Effector memory CD8-positive, alpha-beta T cell (primary cell): ENCODE measurements around the gene ZMYM4.

Experiments used
- ATAC-seq: fragments of 150-1000 bp; cut with Tn5 transposase; replicated peaks from 2 replicates; pipeline ENCODE4 v1.10.0; 2021; ENCODE audit warnings: mild to moderate bottlenecking, moderate library complexity
- DNase-seq, 3 experiments: peaks; one replicate each; pipeline ENCODE4 v3.0.0; 2021
- H3K27ac Mint-ChIP-seq, 2 donors: one replicate each; pipeline ENCODE4 v1.8.0; 2022; ENCODE audit warnings: mild to moderate bottlenecking in 2 of 2, mixed read lengths in 2 of 2, moderate library complexity in 2 of 2
- H3K27me3 Mint-ChIP-seq, 2 donors: one replicate each; pipeline ENCODE4 v1.8.0; 2022; ENCODE audit warnings: mixed read lengths in 2 of 2
- H3K36me3 Mint-ChIP-seq: one replicate; pipeline ENCODE4 v1.8.0; 2022; ENCODE audit warnings: mild to moderate bottlenecking, moderate library complexity, mixed read lengths; ENCODE audit not compliant: insufficient read depth
- H3K4me1 Mint-ChIP-seq, 2 donors: one replicate each; pipeline ENCODE4 v1.8.0; 2022; ENCODE audit warnings: low read depth in 2 of 2, mixed read lengths in 2 of 2
- H3K4me3 Mint-ChIP-seq, 2 donors: one replicate each; pipeline ENCODE4 v1.8.0; 2022; ENCODE audit warnings: mild to moderate bottlenecking in 2 of 2, mixed read lengths in 2 of 2, moderate library complexity in 2 of 2
- H3K9me3 Mint-ChIP-seq, 2 donors: one replicate each; pipeline ENCODE4 v1.8.0; 2022; ENCODE audit warnings: mixed read lengths in 2 of 2

Gene ZMYM4

GRCh38 chr1:35443768-35444518, 175.4 kb downstream of the ZMYM4 start:
- no peak for ATAC-seq
- Mint-ChIP-seq H3K27ac (no peak overlapping the region), H3K27me3 (no peaks in the 10 kb centered on the region)

GRCh38 chr1:35444519-35444774, 175.9 kb downstream of the ZMYM4 start:
- Mint-ChIP-seq H3K4me1 (no peaks in the 10 kb centered on the region), H3K9me3 (no peaks in the 10 kb centered on the region), H3K4me3 (no peak overlapping the region), H3K27me3 (no peaks in the 10 kb centered on the region), H3K36me3 (peaks cover 39% of the 10 kb centered on the region), H3K27ac (no peak overlapping the region)
- ATAC-seq: no peak
- no peak for DNase-seq

More at GRCh38 chr1:35443768-35444518, 175.4 kb downstream of the ZMYM4 start:
- H3K4me3 Mint-ChIP-seq: no peak overlapping the region
- no peak for DNase-seq
- H3K36me3 Mint-ChIP-seq: peaks cover 37% of the 10 kb centered on the region
- no peaks in the 10 kb centered on the region for H3K9me3 Mint-ChIP-seq
- H3K4me1 Mint-ChIP-seq: no peaks in the 10 kb centered on the region

- Mint-ChIP-seq H3K36me3 (peaks cover 29% of the 10 kb centered on the region), H3K4me3 (no peak overlapping the region), H3K9me3 (no peaks in the 10 kb centered on the region), H3K27me3 (no peaks in the 10 kb centered on the region), H3K27ac (no peak overlapping the region), H3K4me1 (peaks cover 6 to 14% of the 10 kb centered on the region in 2 donors)
- DNase-seq: no peak
- ATAC-seq: no peak
Measured at GRCh38 chr1:35447278-35447677, 178.8 kb downstream of the ZMYM4 start.

GRCh38 chr1:35448344-35448801, 179.9 kb downstream of the ZMYM4 start:
- H3K27ac Mint-ChIP-seq: no peak overlapping the region
- H3K27me3 Mint-ChIP-seq: no peaks in the 10 kb centered on the region
- peaks cover 6 to 15% of the 10 kb centered on the region in 2 donors for H3K4me1 Mint-ChIP-seq
- H3K36me3 Mint-ChIP-seq: peaks cover 29% of the 10 kb centered on the region
- no peaks in the 10 kb centered on the region for H3K9me3 Mint-ChIP-seq
- no peak for DNase-seq
- no peak for ATAC-seq
- H3K4me3 Mint-ChIP-seq: no peak overlapping the region

- ATAC-seq: no peak
- peaks cover 6 to 15% of the 10 kb centered on the region in 2 donors for H3K4me1 Mint-ChIP-seq
- DNase-seq: no peak
- H3K27me3 Mint-ChIP-seq: no peaks in the 10 kb centered on the region
- no peak overlapping the region for H3K4me3 Mint-ChIP-seq
- no peaks in the 10 kb centered on the region for H3K9me3 Mint-ChIP-seq
- H3K27ac Mint-ChIP-seq: peak overlapping the region in 1 of 2 donors; percentile 14
- H3K36me3 Mint-ChIP-seq: peaks cover 29% of the 10 kb centered on the region
Measured at GRCh38 chr1:35449334-35450008, 181.0 kb downstream of the ZMYM4 start.

- ATAC-seq: peak; percentile 92
- no peak overlapping the region for H3K4me3 Mint-ChIP-seq
Measured at GRCh38 chr1:35451125-35451528, 182.6 kb downstream of the ZMYM4 start.

GRCh38 chr1:35452106-35452774, 183.7 kb downstream of the ZMYM4 start:
- no peaks in the 10 kb centered on the region for H3K9me3 Mint-ChIP-seq
- ATAC-seq (no peak), DNase-seq (no peak)
- H3K27me3 Mint-ChIP-seq: no peaks in the 10 kb centered on the region
- H3K4me1 Mint-ChIP-seq: peaks cover 9 to 15% of the 10 kb centered on the region in 2 donors
- H3K27ac Mint-ChIP-seq: peak overlapping the region; percentile 23 to 60
- no peak overlapping the region for H3K4me3 Mint-ChIP-seq
- peaks cover 41% of the 10 kb centered on the region for H3K36me3 Mint-ChIP-seq

More at GRCh38 chr1:35451125-35451528, 182.6 kb downstream of the ZMYM4 start:
- Mint-ChIP-seq H3K27me3 (no peaks in the 10 kb centered on the region), H3K36me3 (peaks cover 39% of the 10 kb centered on the region), H3K27ac (peak overlapping the region; percentile 10 to 86), H3K9me3 (no peaks in the 10 kb centered on the region), H3K4me1 (peaks cover 6 to 15% of the 10 kb centered on the region in 2 donors)
- DNase-seq: peak; percentile 75 to 78 (median 76)

GRCh38 chr1:35453031-35453430, 184.5 kb downstream of the ZMYM4 start:
- peaks cover 38% of the 10 kb centered on the region for H3K36me3 Mint-ChIP-seq
- no peaks in the 10 kb centered on the region for H3K27me3 Mint-ChIP-seq
- peak overlapping the region; percentile 23 to 69 for H3K27ac Mint-ChIP-seq
- no peak for ATAC-seq
- no peak for DNase-seq
- no peak overlapping the region for H3K4me3 Mint-ChIP-seq
- no peaks in the 10 kb centered on the region for H3K9me3 Mint-ChIP-seq
- peaks cover 10 to 17% of the 10 kb centered on the region in 2 donors for H3K4me1 Mint-ChIP-seq

- Mint-ChIP-seq H3K27me3 (no peaks in the 10 kb centered on the region), H3K9me3 (no peaks in the 10 kb centered on the region), H3K36me3 (peaks cover 30% of the 10 kb centered on the region), H3K27ac (peak overlapping the region; percentile 69 to 74), H3K4me3 (no peak overlapping the region), H3K4me1 (peaks cover 10 to 28% of the 10 kb centered on the region in 2 donors)
- DNase-seq (no peak), ATAC-seq (no peak)
Measured at GRCh38 chr1:35454176-35454575, 185.7 kb downstream of the ZMYM4 start.

GRCh38 chr1:35454616-35455015, 186.1 kb downstream of the ZMYM4 start:
- ATAC-seq: peak; percentile 8
- peaks cover 26% of the 10 kb centered on the region for H3K36me3 Mint-ChIP-seq

GRCh38 chr1:35460796-35461195, 192.3 kb downstream of the ZMYM4 start:
- H3K27ac Mint-ChIP-seq: peak overlapping the region; percentile 30 to 92
- no peak overlapping the region for H3K4me3 Mint-ChIP-seq
- H3K36me3 Mint-ChIP-seq: peaks cover 17% of the 10 kb centered on the region
- no peaks in the 10 kb centered on the region for H3K9me3 Mint-ChIP-seq
- H3K27me3 Mint-ChIP-seq: no peaks in the 10 kb centered on the region
- DNase-seq (no peak), ATAC-seq (no peak)
- H3K4me1 Mint-ChIP-seq: peaks cover 5 to 13% of the 10 kb centered on the region in 2 donors

More at GRCh38 chr1:35454616-35455015, 186.1 kb downstream of the ZMYM4 start:
- no peak for DNase-seq
- H3K27me3 Mint-ChIP-seq: no peaks in the 10 kb centered on the region
- H3K9me3 Mint-ChIP-seq: no peaks in the 10 kb centered on the region
- H3K27ac Mint-ChIP-seq: peak overlapping the region; percentile 69 to 74
- no peak overlapping the region for H3K4me3 Mint-ChIP-seq
- peaks cover 10 to 28% of the 10 kb centered on the region in 2 donors for H3K4me1 Mint-ChIP-seq

GRCh38 chr1:35461966-35462651, 193.6 kb downstream of the ZMYM4 start:
- Mint-ChIP-seq H3K4me3 (no peak overlapping the region), H3K36me3 (peaks cover 11% of the 10 kb centered on the region), H3K27ac (peak overlapping the region; percentile 30 to 61)

GRCh38 chr1:35463232-35463631, 194.7 kb downstream of the ZMYM4 start:
- ATAC-seq: no peak
- no peaks in the 10 kb centered on the region for H3K27me3 Mint-ChIP-seq
- H3K27ac Mint-ChIP-seq: peak overlapping the region in 1 of 2 donors; percentile 81

More at GRCh38 chr1:35461966-35462651, 193.6 kb downstream of the ZMYM4 start:
- no peak for DNase-seq
- H3K9me3 Mint-ChIP-seq: no peaks in the 10 kb centered on the region
- peaks cover 4 to 13% of the 10 kb centered on the region in 2 donors for H3K4me1 Mint-ChIP-seq
- H3K27me3 Mint-ChIP-seq: no peaks in the 10 kb centered on the region
- no peak for ATAC-seq

More at GRCh38 chr1:35463232-35463631, 194.7 kb downstream of the ZMYM4 start:
- Mint-ChIP-seq H3K36me3 (peaks cover 5% of the 10 kb centered on the region), H3K4me3 (no peak overlapping the region), H3K9me3 (no peaks in the 10 kb centered on the region), H3K4me1 (peaks cover 3 to 11% of the 10 kb centered on the region in 2 donors)
- no peak for DNase-seq
